PFSK-1 (cell line): Measurements from ENCODE around the gene IL1A.

ENCODE experiments used
- SIN3A ChIP-seq: IDR thresholded peaks from 2 replicates; pipeline ENCODE4 v1.6.1; 2012; ENCODE audit warnings: mild to moderate bottlenecking, low read length, moderate library complexity, borderline replicate concordance; ENCODE audit not compliant: insufficient read depth
- TAF1 ChIP-seq: IDR thresholded peaks from 2 replicates; pipeline ENCODE4 v1.6.1; 2012; ENCODE audit warnings: low read length, control low read depth, borderline replicate concordance; ENCODE audit not compliant: insufficient read depth

- TF ChIP-seq TAF1 (no peak), SIN3A (no peak)
Observed at GRCh38 chr2:112782234-112782799, 2.0 kb downstream of the IL1A start.
